Glomerular endothelial cell (primary cell): ENCODE results near the gene MTCH1. TPM values are rescaled to one million over a fixed set of nuclear protein-coding genes. Genes with fewer than 3 reads are reported as not detected.

Experiments
- DNase-seq: peaks from one replicate; pipeline ENCODE4 v3.0.0-alpha.2; 2011; ENCODE audit warnings: low read depth, low spot score; ENCODE audit errors: extremely low read depth
- total RNA-seq: library from RNA; depleted of rRNA; stranded (reverse); fragments of >200 nt; gene quantifications from 2 replicates; pipeline ENCODE4 v1.2.3, GENCODE V29; 2015

The MTCH1 gene
- total RNA-seq = 263 and 294 TPM in 2 replicates

GRCh38 chr6:36985808-36986703 is at the start of gene MTCH1:
Gene MTCH1, minus strand, starts transcription at chr6:36986196. Its CDS starts 23 bp downstream, at chr6:36986173.
- DNase-seq = no peak

- no peak for DNase-seq
These were observed 48.1 kb upstream of the MTCH1 start for GRCh38 chr6:37033819-37034795.

- DNase-seq = no peak
These were observed 47.3 kb upstream of the MTCH1 start for GRCh38 chr6:37033255-37033654.

GRCh38 chr6:37032239-37032638 is 46.2 kb upstream of the MTCH1 start:
- no peak for DNase-seq

- DNase-seq = no peak
These were observed 44.6 kb upstream of the MTCH1 start for GRCh38 chr6:37030599-37030998.

- no peak for DNase-seq
These were observed 43.4 kb upstream of the MTCH1 start for GRCh38 chr6:37029249-37029971.

- DNase-seq = no peak
These were observed 41.9 kb upstream of the MTCH1 start for GRCh38 chr6:37027811-37028469.

GRCh38 chr6:37027036-37027720 is 41.2 kb upstream of the MTCH1 start:
- no peak for DNase-seq

GRCh38 chr6:37025621-37026466 is 39.8 kb upstream of the MTCH1 start:
- no peak for DNase-seq

GRCh38 chr6:37024656-37025337 is 38.8 kb upstream of the MTCH1 start:
- no peak for DNase-seq

- DNase-seq = no peak
These were observed 36.3 kb upstream of the MTCH1 start for GRCh38 chr6:37022135-37022863.

GRCh38 chr6:37021356-37022129 is 35.5 kb upstream of the MTCH1 start:
- no peak for DNase-seq

- no peak for DNase-seq
These were observed 34.8 kb upstream of the MTCH1 start for GRCh38 chr6:37020812-37021211.

- DNase-seq = no peak
These were observed 34.4 kb upstream of the MTCH1 start for GRCh38 chr6:37020381-37020780.

- DNase-seq = no peak
These were observed 33.1 kb upstream of the MTCH1 start for GRCh38 chr6:37019065-37019450.

GRCh38 chr6:37018198-37019064 is 32.4 kb upstream of the MTCH1 start:
- peak; percentile 58 for DNase-seq
